HG03060 (cell line): ENCODE results near the gene ZBTB20.

Experiments
- ATAC-seq: cut with Tn5 transposase; IDR thresholded peaks from one replicate; pipeline ENCODE4 v1.9.1; 2021; ENCODE audit warnings: low read depth, moderate number of reproducible peaks; ENCODE audit not compliant: unreplicated experiment

The ZBTB20 gene

GRCh38 chr3:114331710-114332109, 815.4 kb downstream of the ZBTB20 start:
- no peak for ATAC-seq

GRCh38 chr3:114331007-114331406, 816.1 kb downstream of the ZBTB20 start:
- no peak for ATAC-seq

- no peak for ATAC-seq
Observed at GRCh38 chr3:114329823-114330222, 817.3 kb downstream of the ZBTB20 start.

GRCh38 chr3:114328345-114328744, 818.7 kb downstream of the ZBTB20 start:
- ATAC-seq, result no peak

GRCh38 chr3:114327665-114328064, 819.4 kb downstream of the ZBTB20 start:
- no peak for ATAC-seq

GRCh38 chr3:114323546-114324254, 823.4 kb downstream of the ZBTB20 start:
- ATAC-seq, result no peak

- ATAC-seq, result no peak
Observed at GRCh38 chr3:114320246-114320645, 826.8 kb downstream of the ZBTB20 start.

- no peak for ATAC-seq
Observed at GRCh38 chr3:114319453-114319852, 827.6 kb downstream of the ZBTB20 start.

GRCh38 chr3:114318295-114318694, 828.8 kb downstream of the ZBTB20 start:
- no peak for ATAC-seq

GRCh38 chr3:114314282-114314681, 832.8 kb downstream of the ZBTB20 start:
- ATAC-seq, result no peak

- ATAC-seq, result no peak
Observed at GRCh38 chr3:114313426-114313825, 833.7 kb downstream of the ZBTB20 start.

- ATAC-seq, result no peak
Observed at GRCh38 chr3:114310695-114311094, 836.4 kb downstream of the ZBTB20 start.

GRCh38 chr3:114308830-114309229, 838.3 kb downstream of the ZBTB20 start:
- no peak for ATAC-seq

GRCh38 chr3:114308377-114308776, 838.7 kb downstream of the ZBTB20 start:
- no peak for ATAC-seq

- ATAC-seq, result no peak
Observed at GRCh38 chr3:114307832-114308231, 839.3 kb downstream of the ZBTB20 start.

GRCh38 chr3:114307222-114307830, 839.8 kb downstream of the ZBTB20 start:
- no peak for ATAC-seq

GRCh38 chr3:114299941-114300624, 847.0 kb downstream of the ZBTB20 start:
- ATAC-seq, result no peak

- ATAC-seq, result no peak
Observed at GRCh38 chr3:114299421-114299820, 847.7 kb downstream of the ZBTB20 start.

- ATAC-seq, result no peak
Observed at GRCh38 chr3:114295946-114296345, 851.1 kb downstream of the ZBTB20 start.

GRCh38 chr3:114294940-114295480, 852.1 kb downstream of the ZBTB20 start:
- no peak for ATAC-seq

GRCh38 chr3:114293838-114294535, 853.1 kb downstream of the ZBTB20 start, which contains the start of gene TIGIT:
TSS of gene TIGIT (plus strand) at chr3:114294028. CDS start at chr3:114294062, 34 bp downstream.
- no peak for ATAC-seq
